HG03520 (cell line): ENCODE measurements around the gene SURF4.

Experiments
- ATAC-seq: cut with Tn5 transposase; IDR thresholded peaks from one replicate; pipeline ENCODE4 v1.9.1; 2021; ENCODE audit warnings: mild to moderate bottlenecking, moderate library complexity; ENCODE audit not compliant: unreplicated experiment

Gene SURF4

GRCh38 chr9:133375116-133375723, 640 bp downstream of the SURF4 start:
- ATAC-seq, result peak; percentile 18

- ATAC-seq, result no peak
Observed at GRCh38 chr9:133374612-133375115, 1.2 kb downstream of the SURF4 start.

- ATAC-seq, result no peak
Observed at GRCh38 chr9:133372144-133372543, 3.7 kb downstream of the SURF4 start.

- no peak for ATAC-seq
Observed at GRCh38 chr9:133371261-133371711, 4.6 kb downstream of the SURF4 start.

- no peak for ATAC-seq
Observed at GRCh38 chr9:133370685-133371084, 5.2 kb downstream of the SURF4 start.

GRCh38 chr9:133369933-133370332, 5.9 kb downstream of the SURF4 start:
- no peak for ATAC-seq

- no peak for ATAC-seq
Observed at GRCh38 chr9:133369422-133369821, 6.4 kb downstream of the SURF4 start.

- ATAC-seq, result no peak
Observed at GRCh38 chr9:133368249-133368881, 7.5 kb downstream of the SURF4 start.

- no peak for ATAC-seq
Observed at GRCh38 chr9:133367778-133368177, 8.1 kb downstream of the SURF4 start.

GRCh38 chr9:133367221-133367620, 8.6 kb downstream of the SURF4 start:
- no peak for ATAC-seq

GRCh38 chr9:133366435-133366834, 9.4 kb downstream of the SURF4 start:
- no peak for ATAC-seq

GRCh38 chr9:133362359-133363044, 13.4 kb downstream of the SURF4 start:
- no peak for ATAC-seq

- ATAC-seq, result no peak
Observed at GRCh38 chr9:133361507-133362092, 14.3 kb downstream of the SURF4 start.

GRCh38 chr9:133360400-133361393, 15.2 kb downstream of the SURF4 start:
- ATAC-seq, result no peak

- no peak for ATAC-seq
Observed at GRCh38 chr9:133359399-133360175, 16.3 kb downstream of the SURF4 start.

GRCh38 chr9:133357656-133358055, 18.2 kb downstream of the SURF4 start:
- ATAC-seq, result no peak

GRCh38 chr9:133356391-133357091, 19.3 kb downstream of the SURF4 start, which contains the start of the genes SURF1 and SURF2:
Gene SURF1, minus strand, starts transcription at chr9:133356487. Its CDS starts 34 bp downstream, at chr9:133356453.
Gene SURF2, plus strand, starts transcription at chr9:133356550. Its CDS starts 43 bp downstream, at chr9:133356593.
- ATAC-seq, result peak; percentile 62

- peak; percentile 27 for ATAC-seq
Observed at GRCh38 chr9:133355881-133356357, 19.9 kb downstream of the SURF4 start.

GRCh38 chr9:133354766-133355165, 21.1 kb downstream of the SURF4 start:
- no peak for ATAC-seq
